Measurements from ENCODE around the gene BLVRA. TPM values are rescaled to one million over a fixed set of nuclear protein-coding genes. Genes with fewer than 3 reads are reported as not detected.

BLVRA gene
- total RNA-seq, 1 experiment from 2014 or later = 40.7 TPM

DNA sequence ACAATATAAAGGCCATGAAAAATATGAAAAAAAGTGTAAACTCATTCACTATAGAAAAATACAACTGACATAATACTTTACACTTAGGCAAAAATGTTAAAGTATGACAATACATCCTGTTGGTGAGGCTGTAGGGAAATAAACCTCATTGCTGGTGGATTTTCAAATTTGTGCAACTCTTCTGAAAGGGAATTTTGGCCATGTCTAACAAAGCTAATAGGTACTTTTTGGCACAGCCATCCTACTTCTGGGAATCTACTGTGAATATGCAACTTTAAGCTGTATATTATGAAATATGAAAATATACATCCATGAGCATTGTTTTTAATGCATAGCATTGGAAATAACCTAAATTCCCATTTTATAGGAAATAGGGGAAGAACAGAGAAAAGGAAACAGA is 15.8 kb upstream of the BLVRA start:
- Histone ChIP-seq H4K91ac (ENCODE audit: insufficient read length, low read depth, low read length) (no peak overlapping the region), H3K9ac (ENCODE audit: extremely low read depth, insufficient read length, low read length) (no peak overlapping the region), H2BK20ac (ENCODE audit: low read depth, low read length, poor library complexity, severe bottlenecking) (no peak overlapping the region), H4K5ac (ENCODE audit: insufficient read length, low read depth, low read length) (no peak overlapping the region), H3K9me3 (ENCODE audit: control insufficient read depth, low read depth, low read length) (no peaks in the 10 kb centered on the region), H2BK120ac (ENCODE audit: low read depth, low read length, poor library complexity, severe bottlenecking) (no peak overlapping the region), H3K18ac (ENCODE audit: insufficient read length, low read depth, low read length) (no peak overlapping the region), H2AFZ (ENCODE audit: low read length) (no peak overlapping the region), H3T11ph (ENCODE audit: low read length) (no peak overlapping the region), H3K79me2 (ENCODE audit: insufficient read depth, low read length) (no peaks in the 10 kb centered on the region), H4K8ac (replicated peaks; ENCODE audit: insufficient read length, low read depth, low read length) (no peak overlapping the region), H2BK15ac (ENCODE audit: low read depth, low read length) (no peak overlapping the region), H3K14ac (ENCODE audit: insufficient read depth, low read length) (no peak overlapping the region), H3K23ac (ENCODE audit: insufficient read length, low read depth, low read length) (no peak overlapping the region), H3K27ac (ENCODE audit: insufficient read length, low read depth, low read length) (no peak overlapping the region), H4K20me1 (ENCODE audit: control insufficient read depth, insufficient read depth, insufficient read length) (no peaks in the 10 kb centered on the region), H3K4me2 (ENCODE audit: insufficient read depth, insufficient read length, low read length) (no peak overlapping the region), H3K79me1 (ENCODE audit: insufficient read depth, low read depth, low read length, poor library complexity, severe bottlenecking) (no peaks in the 10 kb centered on the region), H3K27me3 (ENCODE audit: insufficient read depth, low read length) (no peaks in the 10 kb centered on the region), H3K23me2 (ENCODE audit: insufficient read length, low read depth, low read length, poor library complexity, severe bottlenecking) (no peaks in the 10 kb centered on the region), H3K56ac (ENCODE audit: insufficient read length, low read depth, low read length) (no peak overlapping the region), H2BK5ac (ENCODE audit: insufficient read length, low read length) (no peak overlapping the region), H3K4me1 (ENCODE audit: insufficient read depth, low read length) (no peaks in the 10 kb centered on the region), H3K4ac (ENCODE audit: low read depth, low read length) (no peak overlapping the region), H2AK5ac (ENCODE audit: insufficient read length, low read length) (no peak overlapping the region), H2BK12ac (ENCODE audit: insufficient read length, low read depth, low read length) (no peak overlapping the region)
- Mint-ChIP-seq H3K27ac (no peak overlapping the region), H3K9me3 (peaks cover 0 to 1% of the 10 kb centered on the region in 2 experiments; a peak in 1 of 5 replicates), H3K36me3 (ENCODE audit: insufficient read depth in 1 of 3, low read depth in 3 of 3) (no peaks in the 10 kb centered on the region), H3K27me3 (ENCODE audit: low read depth) (no peaks in the 10 kb centered on the region), H3K4me3 (no peak overlapping the region), H3K4me1 (no peaks in the 10 kb centered on the region)
- TF ChIP-seq, protein P1, sequence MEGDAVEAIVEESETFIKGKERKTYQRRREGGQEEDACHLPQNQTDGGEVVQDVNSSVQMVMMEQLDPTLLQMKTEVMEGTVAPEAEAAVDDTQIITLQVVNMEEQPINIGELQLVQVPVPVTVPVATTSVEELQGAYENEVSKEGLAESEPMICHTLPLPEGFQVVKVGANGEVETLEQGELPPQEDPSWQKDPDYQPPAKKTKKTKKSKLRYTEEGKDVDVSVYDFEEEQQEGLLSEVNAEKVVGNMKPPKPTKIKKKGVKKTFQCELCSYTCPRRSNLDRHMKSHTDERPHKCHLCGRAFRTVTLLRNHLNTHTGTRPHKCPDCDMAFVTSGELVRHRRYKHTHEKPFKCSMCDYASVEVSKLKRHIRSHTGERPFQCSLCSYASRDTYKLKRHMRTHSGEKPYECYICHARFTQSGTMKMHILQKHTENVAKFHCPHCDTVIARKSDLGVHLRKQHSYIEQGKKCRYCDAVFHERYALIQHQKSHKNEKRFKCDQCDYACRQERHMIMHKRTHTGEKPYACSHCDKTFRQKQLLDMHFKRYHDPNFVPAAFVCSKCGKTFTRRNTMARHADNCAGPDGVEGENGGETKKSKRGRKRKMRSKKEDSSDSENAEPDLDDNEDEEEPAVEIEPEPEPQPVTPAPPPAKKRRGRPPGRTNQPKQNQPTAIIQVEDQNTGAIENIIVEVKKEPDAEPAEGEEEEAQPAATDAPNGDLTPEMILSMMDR (conservative IDR thresholded peaks at IDR 0.05) = no peak
- DNase-seq = no peak

All from H9 (cell line).